ENCODE measurements around the gene ARHGEF6.

ARHGEF6 gene

GRCh38 chrX:136665258-136665900 is 115.4 kb downstream of the ARHGEF6 start:
- ATAC-seq (replicated peaks; ENCODE audit: extremely low read depth, poor library complexity, severe bottlenecking) = no peak
- Mint-ChIP-seq H3K27me3 (no peaks in the 10 kb centered on the region), H3K27ac (ENCODE audit: low read depth) (no peak overlapping the region), H3K4me1 (peaks cover 28% of the 10 kb centered on the region), H3K36me3 (ENCODE audit: insufficient read depth) (peaks cover 15% of the 10 kb centered on the region), H3K9me3 (no peaks in the 10 kb centered on the region), H3K4me3 (no peak overlapping the region)
- DNase-seq (ENCODE audit: low spot score in 2 of 2) = no peak

GRCh38 chrX:136662976-136663375 is 117.8 kb downstream of the ARHGEF6 start:
- ATAC-seq (replicated peaks; ENCODE audit: extremely low read depth, poor library complexity, severe bottlenecking) = peak; percentile 36
- peaks cover 22% of the 10 kb centered on the region for H3K4me1 Mint-ChIP-seq

GRCh38 chrX:136662104-136662503 is 118.6 kb downstream of the ARHGEF6 start:
- Mint-ChIP-seq H3K4me1 (peaks cover 16% of the 10 kb centered on the region), H3K9me3 (no peaks in the 10 kb centered on the region), H3K27ac (ENCODE audit: low read depth) (no peak overlapping the region), H3K4me3 (no peak overlapping the region), H3K27me3 (no peaks in the 10 kb centered on the region), H3K36me3 (ENCODE audit: insufficient read depth) (peaks cover 3% of the 10 kb centered on the region)
- ATAC-seq (replicated peaks; ENCODE audit: extremely low read depth, poor library complexity, severe bottlenecking) = peak; percentile 67
- no peak for DNase-seq (ENCODE audit: low spot score in 2 of 2)

More at GRCh38 chrX:136662976-136663375, 117.8 kb downstream of the ARHGEF6 start:
- Mint-ChIP-seq H3K4me3 (no peak overlapping the region), H3K9me3 (no peaks in the 10 kb centered on the region), H3K27ac (ENCODE audit: low read depth) (no peak overlapping the region), H3K27me3 (no peaks in the 10 kb centered on the region), H3K36me3 (ENCODE audit: insufficient read depth) (peaks cover 5% of the 10 kb centered on the region)
- no peak for DNase-seq (ENCODE audit: low spot score in 2 of 2)

GRCh38 chrX:136660896-136661295 is 119.8 kb downstream of the ARHGEF6 start:
- Mint-ChIP-seq H3K9me3 (no peaks in the 10 kb centered on the region), H3K4me1 (peaks cover 16% of the 10 kb centered on the region), H3K27me3 (no peaks in the 10 kb centered on the region), H3K27ac (ENCODE audit: low read depth) (peak overlapping the region; percentile 15), H3K4me3 (no peak overlapping the region), H3K36me3 (ENCODE audit: insufficient read depth) (peaks cover 3% of the 10 kb centered on the region)
- ATAC-seq (replicated peaks; ENCODE audit: extremely low read depth, poor library complexity, severe bottlenecking) = no peak
- no peak for DNase-seq (ENCODE audit: low spot score in 2 of 2)

- no peaks in the 10 kb centered on the region for H3K27me3 Mint-ChIP-seq
- no peak overlapping the region for H3K4me3 Mint-ChIP-seq
- H3K27ac Mint-ChIP-seq (ENCODE audit: low read depth) = no peak overlapping the region
- ATAC-seq (replicated peaks; ENCODE audit: extremely low read depth, poor library complexity, severe bottlenecking) (no peak), DNase-seq (ENCODE audit: low spot score in 2 of 2) (no peak)
- H3K36me3 Mint-ChIP-seq (ENCODE audit: insufficient read depth) = no peaks in the 10 kb centered on the region
- peaks cover 24% of the 10 kb centered on the region for H3K4me1 Mint-ChIP-seq
- no peaks in the 10 kb centered on the region for H3K9me3 Mint-ChIP-seq
Measured at GRCh38 chrX:136659174-136659573, 121.6 kb downstream of the ARHGEF6 start.

- Mint-ChIP-seq H3K27ac (ENCODE audit: low read depth) (no peak overlapping the region), H3K27me3 (no peaks in the 10 kb centered on the region), H3K9me3 (no peaks in the 10 kb centered on the region), H3K4me1 (peaks cover 16% of the 10 kb centered on the region), H3K36me3 (ENCODE audit: insufficient read depth) (no peaks in the 10 kb centered on the region), H3K4me3 (peak overlapping the region; percentile 9)
- no peak for DNase-seq (ENCODE audit: low spot score in 2 of 2)
- no peak for ATAC-seq (replicated peaks; ENCODE audit: extremely low read depth, poor library complexity, severe bottlenecking)
Measured at GRCh38 chrX:136658151-136658550, 122.6 kb downstream of the ARHGEF6 start.

- Mint-ChIP-seq H3K4me3 (no peak overlapping the region), H3K9me3 (no peaks in the 10 kb centered on the region), H3K27me3 (no peaks in the 10 kb centered on the region), H3K4me1 (peaks cover 15% of the 10 kb centered on the region), H3K27ac (ENCODE audit: low read depth) (no peak overlapping the region), H3K36me3 (ENCODE audit: insufficient read depth) (no peaks in the 10 kb centered on the region)
- DNase-seq (ENCODE audit: low spot score in 2 of 2) (no peak), ATAC-seq (replicated peaks; ENCODE audit: extremely low read depth, poor library complexity, severe bottlenecking) (no peak)
Measured at GRCh38 chrX:136656361-136656964, 124.3 kb downstream of the ARHGEF6 start.

GRCh38 chrX:136652822-136653723 is 127.7 kb downstream of the ARHGEF6 start:
- H3K36me3 Mint-ChIP-seq (ENCODE audit: insufficient read depth) = peaks cover 3% of the 10 kb centered on the region
- DNase-seq (ENCODE audit: low spot score in 2 of 2) (no peak), ATAC-seq (replicated peaks; ENCODE audit: extremely low read depth, poor library complexity, severe bottlenecking) (no peak)
- no peaks in the 10 kb centered on the region for H3K27me3 Mint-ChIP-seq
- H3K4me1 Mint-ChIP-seq = peaks cover 8% of the 10 kb centered on the region
- H3K4me3 Mint-ChIP-seq = peak overlapping the region; percentile 38
- no peaks in the 10 kb centered on the region for H3K9me3 Mint-ChIP-seq
- H3K27ac Mint-ChIP-seq (ENCODE audit: low read depth) = no peak overlapping the region

GRCh38 chrX:136650811-136651210 is 129.9 kb downstream of the ARHGEF6 start:
- Mint-ChIP-seq H3K4me3 (peak overlapping the region; percentile 27), H3K27ac (ENCODE audit: low read depth) (no peak overlapping the region), H3K27me3 (no peaks in the 10 kb centered on the region), H3K9me3 (no peaks in the 10 kb centered on the region), H3K4me1 (peaks cover 18% of the 10 kb centered on the region), H3K36me3 (ENCODE audit: insufficient read depth) (peaks cover 4% of the 10 kb centered on the region)
- DNase-seq (ENCODE audit: low spot score in 2 of 2) (no peak), ATAC-seq (replicated peaks; ENCODE audit: extremely low read depth, poor library complexity, severe bottlenecking) (no peak)

- DNase-seq (ENCODE audit: low spot score in 2 of 2) (no peak), ATAC-seq (replicated peaks; ENCODE audit: extremely low read depth, poor library complexity, severe bottlenecking) (no peak)
- Mint-ChIP-seq H3K27ac (ENCODE audit: low read depth) (no peak within 1 kb of the TSS), H3K9me3 (peaks cover 6% of the 10 kb centered on the region), H3K27me3 (no peaks in the 10 kb centered on the region), H3K36me3 (ENCODE audit: insufficient read depth) (peaks cover 4% of the 10 kb centered on the region), H3K4me1 (peaks cover 25% of the 10 kb centered on the region), H3K4me3 (peak within 1 kb of the TSS; percentile 52)
Measured at GRCh38 chrX:136647677-136648360, 132.9 kb downstream of the ARHGEF6 start, which contains the start of gene CD40LG. Gene CD40LG (plus strand): TSS chrX:136648158. CDS start chrX:136648249, 91 bp downstream.

GRCh38 chrX:136646602-136647239 is 134.0 kb downstream of the ARHGEF6 start:
- ATAC-seq (replicated peaks; ENCODE audit: extremely low read depth, poor library complexity, severe bottlenecking) (peak; percentile 56), DNase-seq (ENCODE audit: low spot score in 2 of 2) (no peak)
- Mint-ChIP-seq H3K9me3 (peaks cover 6% of the 10 kb centered on the region), H3K27me3 (no peaks in the 10 kb centered on the region), H3K27ac (ENCODE audit: low read depth) (no peak overlapping the region), H3K36me3 (ENCODE audit: insufficient read depth) (peaks cover 4% of the 10 kb centered on the region), H3K4me3 (no peak overlapping the region), H3K4me1 (peaks cover 30% of the 10 kb centered on the region)

- H3K4me1 Mint-ChIP-seq = peaks cover 54% of the 10 kb centered on the region
- H3K27ac Mint-ChIP-seq (ENCODE audit: low read depth) = peak overlapping the region; percentile 22
- ATAC-seq (replicated peaks; ENCODE audit: extremely low read depth, poor library complexity, severe bottlenecking) = no peak
Measured at GRCh38 chrX:136643243-136643642, 137.5 kb downstream of the ARHGEF6 start.

More at GRCh38 chrX:136643243-136643642, 137.5 kb downstream of the ARHGEF6 start:
- no peaks in the 10 kb centered on the region for H3K27me3 Mint-ChIP-seq
- DNase-seq (ENCODE audit: low spot score in 2 of 2) = no peak
- peaks cover 1% of the 10 kb centered on the region for H3K36me3 Mint-ChIP-seq (ENCODE audit: insufficient read depth)
- peaks cover 6% of the 10 kb centered on the region for H3K9me3 Mint-ChIP-seq
- H3K4me3 Mint-ChIP-seq = peak overlapping the region; percentile 51

Measured in central memory CD8-positive, alpha-beta T cell (primary cell).